WI38 (cell line): ENCODE data around the gene CFAP97D1.
A peak's percentile ranks its signal among the peaks of the same experiment; 100 is the strongest.

Experiments used
- H3K4me3 ChIP-seq: 2 replicates; pipeline ENCODE4 v1.5.1; 2011; ENCODE audit warnings: low read depth, mild to moderate bottlenecking, control low read depth, low read length
- CTCF ChIP-seq: IDR thresholded peaks from 2 replicates; pipeline ENCODE4 v1.5.1; 2012; ENCODE audit warnings: low read depth, mild to moderate bottlenecking, control low read depth, low read length

Gene CFAP97D1

GRCh38 chr17:43827596-43827995 lies 47.4 kb downstream of the CFAP97D1 start:
- no peak for TF ChIP-seq CTCF
- no peak overlapping the region for H3K4me3 ChIP-seq

GRCh38 chr17:43829738-43830137 lies 49.5 kb downstream of the CFAP97D1 start:
- no peak overlapping the region for H3K4me3 ChIP-seq
- TF ChIP-seq CTCF, result no peak

- TF ChIP-seq CTCF, result no peak
Observed at GRCh38 chr17:43830510-43831140, 50.4 kb downstream of the CFAP97D1 start.

GRCh38 chr17:43831633-43832032 lies 51.4 kb downstream of the CFAP97D1 start:
- H3K4me3 ChIP-seq, result no peak overlapping the region
- TF ChIP-seq CTCF, result no peak

More at GRCh38 chr17:43830510-43831140, 50.4 kb downstream of the CFAP97D1 start:
- no peak overlapping the region for H3K4me3 ChIP-seq

- TF ChIP-seq CTCF, result no peak
- H3K4me3 ChIP-seq, result peak overlapping the region; percentile 66
Observed at GRCh38 chr17:43832168-43832975, 52.1 kb downstream of the CFAP97D1 start.

GRCh38 chr17:43832976-43833829 lies 53.0 kb downstream of the CFAP97D1 start, which contains the start of gene MPP3:
MPP3 (minus strand) TSS chr17:43833146; CDS start chr17:43831906, 1,240 bp downstream.
- peak within 1 kb of the TSS; percentile 66 for H3K4me3 ChIP-seq
- TF ChIP-seq CTCF, result no peak

GRCh38 chr17:43834106-43834505 lies 53.9 kb downstream of the CFAP97D1 start:
- H3K4me3 ChIP-seq, result no peak overlapping the region
- no peak for TF ChIP-seq CTCF
